HG02642 (cell line): ENCODE data around the gene RPS18.
"Not testable (repeated sequence)": the region's sequence is repeated elsewhere in the genome, so short reads cannot be mapped to it uniquely, and the experiment has no call there.

Experiments used
- ATAC-seq: cut with Tn5 transposase; IDR thresholded peaks from one replicate; pipeline ENCODE4 v1.9.1; 2021; ENCODE audit warnings: mild to moderate bottlenecking; ENCODE audit not compliant: unreplicated experiment, poor library complexity

RPS18 gene

DNA sequence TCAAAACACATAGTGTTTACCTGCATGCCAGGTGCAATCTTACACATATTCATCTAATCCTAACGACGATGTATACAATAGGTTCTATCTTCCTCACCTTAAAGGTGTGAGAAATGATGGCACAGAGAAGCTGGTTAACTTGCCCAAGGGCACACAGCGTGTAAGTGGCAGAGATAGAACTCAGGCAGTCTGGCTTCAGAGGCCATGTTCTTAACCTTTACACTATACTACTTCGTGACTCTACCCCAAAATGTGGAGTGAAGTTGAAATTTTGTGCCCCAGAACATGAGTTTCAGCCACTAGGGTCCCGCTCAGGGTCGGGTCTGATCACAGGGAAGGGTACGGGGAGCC lies 783 bp upstream of the RPS18 start:
- no peak for ATAC-seq

DNA sequence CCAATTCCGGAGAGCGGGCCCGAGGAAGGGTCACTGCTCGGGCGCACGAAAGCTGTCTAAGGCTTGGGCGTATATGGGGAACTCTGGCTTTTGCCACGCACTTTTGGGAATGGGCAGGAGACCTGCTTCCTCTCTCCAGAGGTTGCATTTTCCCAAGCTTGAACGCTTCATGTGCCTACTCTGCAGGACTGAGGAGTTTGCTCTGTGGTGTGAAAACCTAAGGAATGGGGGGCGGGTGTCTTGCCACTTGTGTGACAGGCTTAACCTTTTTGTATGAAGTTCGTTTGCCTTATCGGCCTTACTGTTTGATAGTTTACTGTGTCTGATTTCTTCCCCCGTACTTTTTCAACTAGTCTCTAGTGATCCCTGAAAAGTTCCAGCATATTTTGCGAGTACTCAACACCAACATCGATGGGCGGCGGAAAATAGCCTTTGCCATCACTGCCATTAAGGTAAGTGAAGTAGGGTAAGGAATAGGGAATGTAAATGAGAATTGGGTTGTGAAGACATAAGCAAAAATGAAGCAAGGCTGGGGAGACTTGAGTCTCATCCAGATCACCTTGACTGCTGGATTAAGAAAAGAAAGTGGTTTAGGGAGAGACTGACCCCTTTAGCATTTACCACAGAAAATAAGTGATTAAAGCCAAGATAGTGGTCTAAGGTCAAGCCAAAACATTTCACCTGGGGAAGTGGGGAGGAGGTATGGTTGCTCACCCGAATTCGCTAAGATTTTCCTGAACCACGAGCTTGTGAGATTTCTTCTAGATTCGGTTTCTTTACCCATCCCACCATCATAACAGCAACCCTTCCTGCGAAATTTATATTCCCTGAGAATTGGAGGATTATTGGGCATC lies 627 bp downstream of the RPS18 start:
- ATAC-seq, result no peak

DNA sequence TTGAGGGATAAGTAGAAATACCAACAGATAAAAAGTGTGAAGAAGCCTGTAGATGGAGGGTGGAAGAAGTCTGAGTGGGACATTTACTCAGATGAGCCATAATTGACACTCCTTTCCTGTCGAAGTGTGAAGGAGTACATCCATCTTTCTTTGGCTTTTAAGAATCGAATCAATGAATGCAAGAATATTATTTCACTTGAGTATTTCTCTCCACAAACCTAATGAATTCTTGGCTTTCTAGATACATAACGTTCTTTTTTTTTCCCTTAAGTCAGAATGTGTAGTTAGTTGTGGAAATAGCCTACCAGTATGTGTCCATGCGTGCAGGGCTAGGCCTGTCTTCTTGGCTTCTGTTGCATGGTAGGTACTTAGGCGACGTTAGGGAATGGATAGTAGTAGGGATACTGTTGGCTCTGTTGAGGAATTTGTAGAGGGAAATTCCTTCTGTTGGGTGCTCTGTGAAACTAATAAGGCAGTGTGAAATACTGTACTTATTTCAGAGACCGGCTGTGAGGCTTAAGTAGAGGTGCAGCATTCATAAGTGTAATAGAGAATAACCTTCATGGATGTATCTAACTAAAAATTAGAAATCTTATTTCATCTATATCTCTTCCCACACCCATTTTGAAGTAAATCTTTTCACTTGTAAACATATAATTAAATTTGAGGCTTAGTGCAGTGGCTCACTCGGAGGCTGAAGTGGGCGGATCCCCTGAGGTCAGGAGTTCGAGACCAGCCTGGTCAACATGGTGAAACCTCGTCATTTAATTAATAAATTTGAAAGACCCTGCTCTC lies 1.5 kb downstream of the RPS18 start:
- no peak for ATAC-seq

DNA sequence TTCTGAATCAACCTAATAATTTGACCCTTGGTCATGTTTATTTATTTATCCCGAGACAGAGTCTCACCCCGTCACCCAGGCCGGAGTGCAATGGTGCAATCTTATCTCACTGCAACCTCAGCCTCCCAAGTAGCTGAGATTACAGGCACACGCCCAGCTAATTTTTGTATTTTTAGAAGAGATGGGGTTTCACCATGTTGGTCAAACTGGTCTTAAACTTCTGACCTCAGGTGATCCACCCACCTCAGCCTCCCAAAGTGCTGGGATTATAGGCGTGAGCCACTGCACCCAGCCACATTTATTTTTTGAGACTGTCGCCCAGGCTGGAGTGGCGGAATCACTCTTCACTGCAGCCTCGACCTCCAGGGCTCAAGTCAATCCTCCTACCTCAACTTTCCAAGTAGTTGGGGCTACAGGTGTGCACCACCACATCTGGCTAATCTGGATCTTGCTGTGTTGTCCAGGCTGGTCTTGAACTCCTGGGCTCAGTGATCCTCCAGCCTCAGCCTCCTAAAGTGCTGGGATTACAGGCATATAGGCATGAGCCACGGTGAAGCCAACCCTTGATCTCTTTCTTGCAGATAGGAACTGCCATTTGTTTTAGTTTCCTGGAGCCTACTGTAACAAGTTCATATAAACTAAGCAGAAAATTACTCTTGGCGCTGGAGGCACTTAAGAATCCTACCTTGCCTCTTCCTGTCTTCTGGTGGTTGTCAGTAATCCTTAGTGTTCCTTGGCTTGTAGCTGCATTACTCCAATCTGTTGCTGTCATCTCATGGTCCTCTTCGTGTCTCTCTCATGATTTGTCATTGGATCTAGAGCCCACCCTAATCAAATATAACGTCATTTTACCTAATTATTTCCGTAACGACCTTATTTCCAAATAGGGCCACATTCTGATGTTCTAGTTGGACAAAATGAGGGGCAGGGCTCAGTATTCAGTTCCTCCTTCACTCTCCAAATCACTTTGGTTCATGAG lies 2.3 kb downstream of the RPS18 start:
- ATAC-seq, result no peak

DNA sequence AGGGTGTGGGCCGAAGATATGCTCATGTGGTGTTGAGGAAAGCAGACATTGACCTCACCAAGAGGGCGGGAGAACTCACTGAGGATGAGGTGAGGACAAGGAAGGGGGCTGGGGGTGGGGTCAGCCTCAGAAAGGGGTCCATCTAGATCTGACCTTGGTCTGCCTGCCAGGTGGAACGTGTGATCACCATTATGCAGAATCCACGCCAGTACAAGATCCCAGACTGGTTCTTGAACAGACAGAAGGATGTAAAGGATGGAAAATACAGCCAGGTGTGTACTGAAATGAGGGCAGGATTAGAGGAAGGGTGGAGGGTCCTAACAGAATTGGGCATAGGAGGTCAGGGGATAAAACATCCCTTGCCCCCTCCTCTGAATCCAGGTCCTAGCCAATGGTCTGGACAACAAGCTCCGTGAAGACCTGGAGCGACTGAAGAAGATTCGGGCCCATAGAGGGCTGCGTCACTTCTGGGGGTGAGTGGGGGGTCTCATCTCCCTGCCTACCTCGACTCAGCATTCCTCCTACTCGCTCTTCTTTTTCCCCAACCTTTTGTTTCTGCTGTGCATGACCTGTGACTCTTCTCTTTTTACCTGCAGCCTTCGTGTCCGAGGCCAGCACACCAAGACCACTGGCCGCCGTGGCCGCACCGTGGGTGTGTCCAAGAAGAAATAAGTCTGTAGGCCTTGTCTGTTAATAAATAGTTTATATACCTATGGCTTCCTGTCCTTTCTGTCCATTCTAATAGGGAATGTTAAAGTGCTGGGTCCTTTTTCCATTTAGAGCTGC lies 4.1 kb downstream of the RPS18 start:
- ATAC-seq, result not testable (repeated sequence)

DNA sequence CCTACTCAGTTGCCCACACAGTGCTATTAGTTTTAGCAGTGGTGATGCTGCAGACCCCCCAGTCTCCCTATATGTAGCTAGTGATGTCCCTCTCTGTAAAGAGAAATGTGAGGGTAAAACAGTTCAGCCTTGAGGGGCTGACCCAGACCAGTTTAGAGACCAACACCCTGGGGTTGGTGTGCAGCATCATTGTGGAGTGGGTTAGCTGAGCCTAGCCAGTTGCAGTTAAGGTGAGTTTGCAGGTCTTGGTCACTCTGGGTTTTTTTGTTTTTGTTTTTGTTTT lies 4.6 kb downstream of the RPS18 start:
- ATAC-seq, result no peak

DNA sequence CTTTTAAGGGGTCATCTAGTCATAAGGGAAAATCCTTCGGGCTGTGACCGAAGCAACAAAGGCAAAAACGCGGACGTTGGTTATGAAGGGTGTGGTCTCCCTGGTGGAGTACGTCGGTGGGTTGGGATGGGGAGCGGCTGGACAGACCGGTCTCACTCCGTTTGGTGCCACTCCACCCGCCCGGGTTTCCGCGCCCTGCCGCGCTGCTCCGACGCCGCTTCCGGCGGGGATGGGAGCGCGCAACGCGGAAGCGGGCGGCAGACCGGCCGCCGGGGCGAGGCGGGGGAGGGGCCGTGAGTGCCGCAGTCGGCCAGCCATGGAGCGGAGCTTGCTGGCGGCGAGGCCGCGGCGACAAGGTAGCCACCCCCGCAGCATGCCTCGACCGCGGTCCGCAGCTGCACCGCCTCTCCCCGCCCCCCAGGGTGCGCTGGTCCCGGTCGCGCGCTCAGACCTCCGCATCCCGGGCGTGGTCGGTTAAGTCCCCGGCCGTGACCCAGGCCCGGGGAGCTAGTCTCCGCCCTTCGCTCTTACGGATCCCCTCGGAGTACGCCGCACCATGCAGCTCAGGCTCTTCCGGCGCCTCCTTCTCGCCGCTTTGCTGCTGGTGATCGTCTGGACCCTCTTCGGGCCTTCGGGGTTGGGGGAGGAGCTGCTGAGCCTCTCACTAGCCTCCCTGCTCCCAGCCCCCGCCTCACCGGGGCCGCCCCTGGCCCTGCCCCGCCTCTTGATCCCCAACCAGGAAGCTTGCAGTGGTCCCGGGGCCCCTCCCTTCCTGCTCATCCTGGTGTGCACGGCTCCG lies 5.2 kb downstream of the RPS18 start, which contains the start of gene B3GALT4:
Gene B3GALT4, plus strand, starts transcription at position 260 of the 799 bp plus-strand sequence. Its CDS starts 297 bp downstream, at position 557.
- ATAC-seq, result peak; percentile 56

DNA sequence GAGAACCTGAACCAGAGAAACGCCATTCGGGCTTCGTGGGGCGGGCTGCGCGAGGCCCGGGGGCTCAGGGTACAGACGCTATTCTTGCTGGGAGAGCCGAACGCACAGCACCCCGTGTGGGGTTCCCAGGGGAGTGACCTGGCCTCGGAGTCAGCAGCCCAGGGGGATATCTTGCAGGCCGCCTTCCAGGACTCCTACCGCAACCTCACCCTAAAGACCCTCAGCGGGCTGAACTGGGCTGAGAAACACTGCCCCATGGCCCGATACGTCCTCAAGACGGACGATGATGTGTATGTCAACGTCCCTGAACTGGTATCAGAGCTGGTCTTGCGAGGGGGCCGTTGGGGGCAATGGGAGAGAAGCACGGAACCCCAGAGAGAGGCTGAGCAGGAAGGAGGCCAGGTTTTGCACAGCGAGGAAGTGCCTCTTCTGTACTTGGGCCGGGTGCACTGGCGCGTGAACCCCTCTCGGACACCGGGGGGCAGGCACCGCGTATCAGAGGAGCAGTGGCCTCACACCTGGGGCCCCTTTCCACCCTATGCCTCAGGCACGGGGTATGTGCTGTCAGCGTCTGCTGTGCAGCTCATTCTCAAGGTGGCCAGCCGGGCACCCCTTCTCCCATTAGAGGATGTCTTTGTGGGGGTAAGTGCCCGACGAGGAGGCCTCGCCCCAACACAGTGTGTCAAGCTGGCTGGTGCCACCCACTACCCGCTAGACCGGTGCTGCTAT lies 6.0 kb downstream of the RPS18 start:
- ATAC-seq, result no peak

DNA sequence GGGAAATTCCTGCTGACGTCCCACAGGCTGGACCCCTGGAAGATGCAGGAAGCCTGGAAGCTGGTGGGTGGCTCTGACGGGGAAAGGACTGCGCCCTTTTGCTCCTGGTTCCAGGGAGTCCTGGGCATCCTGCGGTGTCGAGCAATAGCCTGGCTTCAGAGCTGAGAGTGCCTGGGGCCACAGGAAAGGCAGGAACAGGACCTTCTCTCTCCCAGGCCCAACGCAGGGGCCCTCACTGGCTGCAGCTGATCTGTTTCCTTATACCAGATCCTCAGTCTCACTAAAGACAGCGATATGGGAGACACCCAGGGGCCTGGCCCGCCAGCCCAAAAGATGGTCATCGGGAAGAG lies 6.5 kb downstream of the RPS18 start:
- ATAC-seq, result no peak

DNA sequence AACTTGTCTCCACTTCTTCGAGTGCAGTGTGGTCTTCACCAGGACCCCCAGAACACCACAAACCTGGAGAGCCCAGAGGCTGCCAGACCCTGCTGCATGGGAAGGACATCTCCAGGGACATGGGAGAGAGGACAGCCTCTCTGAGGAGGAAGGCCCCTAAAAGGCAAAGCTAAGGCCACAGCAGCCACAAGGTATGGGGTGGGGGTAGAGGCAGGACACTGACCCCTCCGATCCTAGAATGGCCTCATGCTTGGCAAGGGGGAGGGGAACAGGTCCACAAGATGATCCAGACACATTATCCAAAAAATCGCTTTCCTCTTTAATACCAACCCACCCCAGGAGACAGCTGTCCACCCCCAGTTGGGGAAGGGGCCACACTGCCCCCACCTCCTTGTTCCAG lies 6.9 kb downstream of the RPS18 start:
- no peak for ATAC-seq

DNA sequence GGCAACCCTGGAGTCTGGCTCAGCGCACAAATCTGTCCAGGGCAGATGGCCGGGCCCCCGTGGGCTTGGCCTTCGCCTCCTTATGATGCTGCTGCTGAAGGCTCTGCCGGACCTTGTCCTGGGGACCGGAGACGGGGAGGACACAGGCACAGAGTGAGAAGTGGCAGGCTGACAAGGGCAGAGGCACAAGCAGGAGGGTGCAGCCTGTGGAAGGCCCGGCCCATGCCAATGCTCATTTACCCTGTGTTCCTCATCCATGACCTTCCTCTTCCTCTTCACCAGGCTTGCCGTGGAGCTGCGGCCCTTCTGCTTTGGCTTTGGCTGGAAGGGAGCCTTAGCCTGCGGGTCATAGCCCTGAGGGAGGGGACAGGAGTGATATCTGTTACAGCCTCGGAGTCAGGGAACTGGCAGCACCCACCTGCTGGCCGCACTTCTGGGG lies 7.4 kb downstream of the RPS18 start:
- no peak for ATAC-seq

DNA sequence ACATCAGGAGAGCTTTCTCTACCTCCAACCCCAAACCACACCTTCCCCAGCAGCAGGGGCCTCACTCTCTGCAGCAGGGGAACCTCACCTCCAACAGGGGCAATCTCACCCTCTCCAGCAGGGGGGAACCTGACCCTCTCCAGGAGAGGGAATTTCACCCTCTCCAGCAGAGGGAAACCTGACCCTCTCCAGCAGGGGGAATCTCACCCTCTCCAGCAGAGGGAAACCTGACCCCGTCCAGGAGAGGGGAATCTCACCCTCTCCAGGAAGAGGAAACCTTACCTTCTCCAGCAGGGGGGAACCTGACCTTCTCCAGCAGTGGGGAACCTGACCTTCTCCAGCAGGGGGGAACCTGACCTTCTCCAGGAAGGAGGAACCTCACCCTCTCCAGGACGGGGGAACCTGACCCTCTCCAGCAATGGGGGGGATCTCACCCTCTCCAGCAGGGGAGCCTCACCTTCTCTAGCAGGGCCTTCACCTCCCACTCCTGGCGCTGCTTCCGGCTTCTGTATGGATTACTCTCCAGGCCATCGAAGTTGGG lies 8.2 kb downstream of the RPS18 start:
- ATAC-seq, result no peak

DNA sequence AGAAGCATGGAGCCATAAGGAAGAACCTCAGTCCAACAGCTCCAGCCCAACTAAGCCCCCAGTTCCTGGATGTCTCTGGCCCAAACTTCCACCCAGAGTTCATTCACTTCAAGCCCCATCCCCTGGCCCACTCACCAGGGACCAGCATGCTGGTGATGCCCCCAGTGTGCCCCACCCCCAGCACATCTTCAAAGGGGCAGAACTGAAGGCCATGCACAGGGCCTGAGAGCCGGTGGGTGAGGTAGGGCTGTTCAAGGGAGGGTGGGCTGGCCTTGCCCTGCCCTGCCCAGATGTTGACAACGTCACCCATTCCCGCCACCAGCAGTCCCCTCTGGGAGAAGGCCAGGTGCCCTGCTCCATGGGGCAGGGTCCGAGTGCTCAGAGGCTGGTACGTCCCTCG lies 8.7 kb downstream of the RPS18 start:
- ATAC-seq, result no peak

DNA sequence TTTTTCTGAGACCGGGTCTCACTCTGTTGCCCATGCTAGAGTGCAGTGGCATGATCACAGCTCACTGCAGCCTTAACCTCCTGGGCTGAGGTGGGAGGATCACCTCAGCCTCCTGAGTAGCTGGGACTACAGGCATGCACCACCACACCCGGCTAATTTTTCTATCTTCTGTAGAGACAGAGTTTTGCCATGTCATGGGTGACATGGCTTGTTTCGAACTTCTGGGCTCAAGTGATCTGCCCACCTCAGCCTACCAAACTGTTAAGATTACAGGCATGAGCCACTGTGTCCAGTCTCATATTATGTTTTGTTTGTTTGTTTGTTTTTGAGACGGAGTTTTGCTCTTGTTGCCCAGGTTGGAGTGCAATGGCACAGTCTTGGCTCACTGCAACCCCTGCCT lies 13.3 kb downstream of the RPS18 start:
- not testable (repeated sequence) for ATAC-seq

DNA sequence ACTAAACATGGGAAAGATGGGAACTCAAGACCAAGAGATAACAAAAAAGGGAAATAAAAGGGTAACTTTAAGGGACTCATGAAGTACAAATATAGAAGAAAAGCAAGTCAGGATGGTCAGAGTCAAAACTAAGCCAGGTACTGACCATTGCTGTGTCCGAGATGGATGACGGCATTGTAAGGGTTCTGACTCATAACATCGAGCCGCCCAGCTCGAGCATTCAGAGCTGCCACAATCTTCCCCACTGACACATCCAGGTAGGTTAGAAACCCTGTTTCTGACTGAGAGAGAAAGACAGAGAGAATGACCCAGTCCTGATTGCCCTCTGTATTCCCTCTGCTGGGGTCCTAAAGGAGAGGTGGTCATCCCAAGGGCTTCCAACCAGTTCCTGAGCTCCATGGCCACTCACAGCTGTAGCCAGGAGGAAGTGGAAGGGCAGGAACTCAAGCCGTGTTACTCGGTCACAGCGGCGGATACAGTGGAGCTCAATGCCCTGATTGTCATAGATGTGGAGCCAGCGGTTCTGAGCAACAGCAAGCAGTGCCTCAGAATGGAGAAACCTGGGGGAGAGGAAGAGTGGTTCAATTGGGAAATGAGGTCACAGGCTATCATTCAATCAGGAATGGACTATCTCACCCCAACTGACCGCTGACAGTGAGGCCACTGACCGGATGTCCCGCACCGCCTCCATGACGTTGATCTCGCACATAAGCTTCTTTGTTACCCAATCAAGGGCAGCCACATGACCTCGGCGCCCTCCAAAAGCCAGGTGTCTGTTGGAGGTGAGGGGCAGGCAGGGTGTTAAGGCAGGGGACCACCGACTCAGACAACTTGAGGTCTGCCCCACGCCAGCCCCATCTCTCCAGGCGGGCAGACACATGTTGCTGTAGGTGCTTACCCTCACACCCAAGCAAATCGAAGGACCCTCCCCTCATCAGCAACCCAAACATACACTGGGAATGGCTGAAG lies 15.4 kb downstream of the RPS18 start:
- ATAC-seq, result no peak

DNA sequence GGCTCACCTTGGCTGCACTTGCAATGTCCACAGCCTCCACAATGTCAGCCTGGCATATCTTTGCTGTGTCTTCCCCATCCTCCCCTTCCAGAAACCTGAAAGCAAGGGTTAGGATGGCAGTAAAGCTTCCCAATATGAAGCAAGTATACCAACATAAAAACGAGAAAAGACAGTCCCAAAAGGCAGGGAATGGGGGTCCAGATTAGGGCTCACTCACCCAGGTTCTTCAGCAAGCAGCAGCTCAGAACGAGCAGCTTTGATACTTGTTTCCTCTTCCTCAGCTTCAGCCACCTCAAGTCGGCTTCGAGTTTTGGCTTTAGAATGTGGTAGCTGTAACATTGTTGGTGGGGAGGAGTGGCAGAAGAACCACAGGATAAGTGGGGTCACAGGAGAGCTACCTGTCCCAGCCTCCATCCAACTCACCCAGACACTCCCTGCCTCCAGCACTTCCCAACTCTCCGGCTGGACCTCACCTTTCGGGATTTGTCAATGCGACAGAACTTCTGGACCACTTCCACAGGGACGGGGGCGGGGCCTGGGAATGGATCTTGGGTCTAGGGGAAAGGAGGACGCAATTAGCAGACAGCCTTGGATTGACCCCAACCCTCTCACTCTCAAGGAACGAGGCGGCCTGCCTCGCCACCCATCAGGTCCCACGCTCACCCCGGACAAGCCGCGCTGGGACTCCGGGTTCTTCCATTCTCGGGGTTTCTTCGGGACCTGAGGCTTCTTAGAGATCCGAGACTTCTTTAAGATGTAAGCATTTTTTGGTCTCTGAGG lies 16.5 kb downstream of the RPS18 start:
- no peak for ATAC-seq
